Activated naive CD4-positive, alpha-beta T cell treated with anti-CD3 and anti-CD28 coated beads, Interleukin-2, amount 50 U/mL, for 72 hours (primary cell): ENCODE measurements around the gene BCL11A. TPM values are rescaled to one million over a fixed set of nuclear protein-coding genes. Genes with fewer than 3 reads are reported as not detected.

Experiments used
- ATAC-seq, 2 donors: fragments of 150-1000 bp; cut with Tn5 transposase; 2 replicates each; pipeline ENCODE4 v1.10.0; 2021; ENCODE audit warnings: mild to moderate bottlenecking in 2 of 2, moderate library complexity in 2 of 2
- DNase-seq, 2 donors: peaks; one replicate each; pipeline ENCODE4 v3.0.0; 2021 to 2022; ENCODE audit warnings: low spot score in 2 of 2
- H3K27ac Mint-ChIP-seq, 2 donors: one replicate each; pipeline ENCODE4 v1.8.0; 2022; ENCODE audit warnings: mild to moderate bottlenecking in 2 of 2, mixed read lengths in 2 of 2
- H3K36me3 Mint-ChIP-seq, 2 donors: one replicate each; pipeline ENCODE4 v1.8.0; 2022; ENCODE audit warnings: mixed read lengths in 2 of 2
- H3K9me3 Mint-ChIP-seq, 2 donors: one replicate each; pipeline ENCODE4 v1.8.0; 2022; ENCODE audit warnings: mixed read lengths in 2 of 2
- total RNA-seq, 2 donors: library from RNA; stranded (reverse); gene quantifications; one replicate each; pipeline ENCODE4 v1.2.3, GENCODE V29; 2022

The BCL11A gene
- total RNA-seq, 2 donors from 2014 or later = 0.05 to 0.25 TPM

DNA sequence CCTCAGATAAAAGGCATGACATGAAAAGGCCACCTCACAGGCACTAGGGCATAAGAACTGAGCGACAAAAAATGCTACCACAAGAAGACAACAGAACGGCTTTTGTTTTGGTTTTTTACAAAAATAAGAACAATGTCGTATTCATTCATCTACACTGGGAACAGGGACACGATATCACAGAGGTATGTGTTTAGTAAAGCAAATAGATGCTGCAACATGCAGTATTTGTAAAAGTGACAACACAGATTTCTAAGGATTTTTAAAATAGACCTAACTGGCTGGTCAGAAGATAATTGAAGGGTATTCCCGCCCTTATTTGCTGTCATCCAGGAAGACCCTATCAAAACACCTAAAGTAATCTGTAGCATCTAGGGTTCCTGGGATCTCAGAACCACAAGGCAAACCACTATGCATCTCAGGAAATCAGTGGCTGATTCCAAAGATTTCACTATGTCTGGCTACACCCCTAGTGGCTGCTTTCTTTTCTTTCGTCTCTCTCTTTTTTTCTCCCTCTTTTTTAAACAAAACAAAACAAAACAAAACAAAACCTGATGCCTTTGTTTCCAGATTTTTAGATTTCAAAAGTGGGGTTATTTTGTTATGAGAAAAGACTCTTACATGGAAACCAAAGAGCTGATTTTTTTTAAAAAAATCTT, 97.2 kb downstream of the BCL11A start:
- no peak for DNase-seq
- H3K36me3 Mint-ChIP-seq = no peaks in the 10 kb centered on the region
- H3K9me3 Mint-ChIP-seq = no peaks in the 10 kb centered on the region
- no peak overlapping the region for H3K27ac Mint-ChIP-seq
- no peak for ATAC-seq

DNA sequence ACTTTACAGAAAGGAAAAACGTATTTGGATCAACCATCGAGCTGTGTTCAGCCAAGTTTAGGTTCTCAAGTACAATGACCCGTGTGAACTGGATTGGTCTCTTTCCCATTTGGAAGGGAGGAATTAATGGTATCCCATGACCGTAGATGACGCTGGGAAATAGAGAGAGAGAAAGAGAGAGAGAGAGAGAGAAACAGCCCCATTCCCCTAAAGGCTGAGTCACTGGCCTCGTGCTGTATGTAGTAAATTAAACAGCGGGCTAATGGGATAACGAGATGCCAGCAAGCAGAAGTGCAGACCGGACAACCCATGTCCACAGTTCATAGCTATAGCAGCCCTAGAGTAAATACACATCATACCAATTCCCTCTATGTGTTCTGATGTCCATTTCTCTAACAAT, 99.6 kb downstream of the BCL11A start:
- no peak for ATAC-seq
- Mint-ChIP-seq H3K27ac (no peak overlapping the region), H3K9me3 (no peaks in the 10 kb centered on the region), H3K36me3 (no peaks in the 10 kb centered on the region)
- DNase-seq = no peak

DNA sequence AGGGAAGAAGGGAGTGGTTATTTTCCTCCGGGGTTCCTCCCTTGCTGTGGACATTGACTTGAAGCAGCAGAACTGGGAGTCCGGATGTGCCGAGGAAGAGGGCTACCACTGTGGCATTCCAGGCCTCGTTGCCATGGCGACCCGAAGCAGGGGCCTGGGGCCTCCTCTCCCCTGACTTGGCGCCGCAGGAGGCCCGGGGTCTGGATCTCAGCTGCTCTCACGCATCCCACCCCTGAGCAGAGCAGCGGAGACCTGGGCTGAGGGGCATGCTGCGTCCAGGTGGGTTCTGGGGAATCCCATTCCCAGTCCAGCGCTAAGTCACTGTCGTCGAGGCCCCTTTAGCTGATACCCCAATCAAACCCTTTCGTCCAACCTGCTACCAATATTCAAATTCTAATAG, 100.2 kb downstream of the BCL11A start:
- H3K36me3 Mint-ChIP-seq = no peaks in the 10 kb centered on the region
- H3K27ac Mint-ChIP-seq = no peak overlapping the region
- H3K9me3 Mint-ChIP-seq = no peaks in the 10 kb centered on the region
- ATAC-seq = no peak
- DNase-seq = no peak

DNA sequence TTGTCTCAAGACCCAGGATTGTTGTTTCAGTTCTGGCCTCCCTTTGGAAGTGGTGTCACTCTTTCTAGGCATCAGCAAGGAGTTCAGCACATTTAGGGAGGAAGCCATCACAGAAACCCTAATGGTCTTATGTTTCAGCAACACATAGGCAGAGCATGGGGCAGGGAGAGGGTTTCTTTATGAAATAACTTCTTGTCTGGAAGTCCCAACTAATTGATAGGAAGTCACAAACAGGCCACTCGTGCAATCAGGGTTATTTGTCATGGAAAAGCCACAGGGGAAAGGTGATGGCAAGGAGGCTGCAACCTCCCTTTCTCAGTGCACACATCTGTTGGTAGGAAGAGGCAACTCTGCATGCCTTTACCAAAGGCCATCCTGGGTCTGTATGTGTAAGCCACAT, 103.0 kb downstream of the BCL11A start:
- Mint-ChIP-seq H3K36me3 (no peaks in the 10 kb centered on the region), H3K27ac (no peak overlapping the region), H3K9me3 (no peaks in the 10 kb centered on the region)
- no peak for DNase-seq
- no peak for ATAC-seq

DNA sequence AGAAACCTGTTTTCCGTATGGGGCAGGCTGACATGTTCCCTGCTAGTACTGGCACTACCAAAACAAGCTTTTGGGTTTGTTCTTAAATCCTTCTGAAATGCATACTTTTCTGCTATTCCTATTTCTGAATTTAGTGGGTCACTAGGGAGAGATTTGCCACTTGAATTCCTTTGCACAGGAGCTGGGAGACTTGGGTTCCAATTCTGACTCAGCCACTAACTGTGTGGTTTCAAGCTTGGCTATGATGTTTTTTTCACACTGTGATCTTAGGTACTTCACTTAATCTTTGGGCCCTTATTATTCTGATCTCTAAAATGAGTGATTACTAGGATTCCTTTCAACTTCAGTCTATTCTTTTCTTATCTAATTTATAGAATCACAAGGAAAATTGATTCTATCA, 105.5 kb downstream of the BCL11A start:
- Mint-ChIP-seq H3K27ac (no peak overlapping the region), H3K9me3 (no peaks in the 10 kb centered on the region), H3K36me3 (no peaks in the 10 kb centered on the region)
- DNase-seq = no peak
- ATAC-seq = no peak

DNA sequence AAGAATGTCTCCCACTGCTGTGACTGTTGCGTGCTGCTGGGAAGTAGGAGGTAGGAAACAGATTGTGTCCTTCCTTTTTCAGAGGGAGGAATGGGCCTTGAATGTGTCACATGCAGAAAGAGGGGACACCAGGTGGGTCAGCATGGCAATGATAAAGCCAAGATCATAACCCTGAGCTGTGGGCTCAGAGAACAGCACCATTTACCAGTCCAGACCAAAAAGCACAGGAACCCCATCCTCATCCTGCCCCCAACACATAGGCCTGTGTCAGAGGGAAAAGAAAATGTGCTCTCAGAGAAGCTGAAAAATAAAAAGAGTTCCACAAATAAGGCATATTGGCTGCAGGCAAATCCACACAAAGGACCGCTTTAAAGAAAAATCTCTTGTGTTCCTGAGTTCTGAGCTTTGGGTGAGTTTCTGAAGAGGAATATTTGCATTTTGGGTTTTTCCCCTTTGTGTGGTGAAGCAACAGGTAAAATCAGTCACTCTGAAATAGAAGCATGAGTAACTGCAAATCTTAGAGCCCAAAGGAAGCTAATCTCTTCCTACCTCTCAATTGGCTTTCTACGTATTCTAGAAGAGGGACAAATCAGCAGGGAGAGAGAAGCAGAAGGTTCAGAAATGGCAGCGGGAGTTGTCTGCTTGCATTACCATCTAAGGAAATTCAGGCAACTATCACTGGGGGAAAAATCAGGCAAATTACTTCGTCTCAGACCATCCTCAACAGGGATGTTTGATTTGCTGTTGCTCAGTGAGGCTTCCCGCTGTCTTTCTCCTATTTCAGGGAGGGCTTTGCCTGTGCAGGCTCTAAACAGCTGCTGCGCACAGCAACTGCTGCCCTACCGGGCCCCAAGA, 106.8 kb downstream of the BCL11A start:
- no peaks in the 10 kb centered on the region for H3K36me3 Mint-ChIP-seq
- ATAC-seq (peak; percentile 57 to 61), DNase-seq (no peak)
- H3K9me3 Mint-ChIP-seq = no peaks in the 10 kb centered on the region
- no peak overlapping the region for H3K27ac Mint-ChIP-seq

DNA sequence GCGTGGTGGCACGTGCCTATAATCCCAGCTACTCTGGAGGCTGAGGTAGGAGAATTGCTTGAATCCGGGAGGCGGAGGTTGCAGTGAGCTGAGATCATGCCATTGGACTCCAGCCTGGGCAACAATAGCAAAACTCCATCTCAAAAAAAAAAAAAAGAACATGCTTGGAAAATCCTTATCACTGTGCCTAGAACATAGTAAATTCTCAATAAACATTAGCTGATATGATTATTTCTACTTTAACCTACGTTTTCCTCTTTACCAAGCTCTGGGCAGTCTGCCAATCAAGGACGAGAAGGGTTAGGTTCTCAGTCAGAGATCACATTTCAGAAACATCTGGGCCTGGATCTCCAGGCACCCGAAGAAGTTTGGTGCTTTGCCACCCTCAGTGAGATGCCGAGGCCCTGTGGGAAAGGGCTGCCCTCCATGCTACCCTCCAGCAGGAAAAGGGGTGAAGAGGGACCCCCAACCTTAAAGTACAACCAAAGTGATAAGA, 107.7 kb downstream of the BCL11A start:
- H3K27ac Mint-ChIP-seq = no peak overlapping the region
- no peaks in the 10 kb centered on the region for H3K9me3 Mint-ChIP-seq
- DNase-seq (no peak), ATAC-seq (no peak)
- no peaks in the 10 kb centered on the region for H3K36me3 Mint-ChIP-seq

DNA sequence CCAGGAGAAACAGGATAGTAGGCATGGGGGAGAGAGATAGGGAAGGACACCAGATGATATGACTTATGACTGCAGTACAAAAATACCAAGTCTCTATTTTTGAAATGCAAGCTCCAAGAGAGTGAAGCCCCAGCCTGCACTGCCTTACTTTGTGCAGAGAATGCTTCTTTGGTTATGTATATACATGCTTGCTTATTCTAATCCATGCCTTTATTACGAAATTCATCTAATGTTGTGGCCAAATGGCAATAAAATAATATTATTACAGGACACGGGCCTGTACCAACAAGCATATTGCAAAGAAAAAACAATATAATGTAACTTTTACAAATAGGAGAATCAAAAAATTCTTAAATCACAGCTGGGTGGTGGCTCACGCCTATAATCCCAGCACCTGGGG, 110.8 kb downstream of the BCL11A start:
- no peak for DNase-seq
- no peaks in the 10 kb centered on the region for H3K36me3 Mint-ChIP-seq
- no peaks in the 10 kb centered on the region for H3K9me3 Mint-ChIP-seq
- H3K27ac Mint-ChIP-seq = no peak overlapping the region
- ATAC-seq = no peak

DNA sequence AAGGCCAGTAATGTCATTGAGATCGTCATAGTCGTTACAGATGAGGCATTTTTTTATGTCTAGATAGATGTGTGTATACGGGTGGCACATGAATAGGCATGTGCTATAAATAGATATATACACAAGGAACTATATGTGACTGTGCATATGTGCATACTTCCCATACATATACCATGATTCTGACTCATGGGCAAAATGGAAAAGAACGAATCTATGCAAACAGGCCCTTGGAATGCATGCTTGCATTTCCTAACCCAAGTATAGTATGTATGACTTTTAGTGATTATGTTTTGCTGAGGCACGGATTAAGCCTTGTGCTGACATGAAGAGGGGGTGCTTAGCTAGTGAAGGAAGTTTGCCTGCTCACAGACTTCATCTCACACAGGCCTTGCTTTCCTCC, 111.7 kb downstream of the BCL11A start:
- no peak overlapping the region for H3K27ac Mint-ChIP-seq
- H3K9me3 Mint-ChIP-seq = no peaks in the 10 kb centered on the region
- DNase-seq (no peak), ATAC-seq (no peak)
- H3K36me3 Mint-ChIP-seq = no peaks in the 10 kb centered on the region

DNA sequence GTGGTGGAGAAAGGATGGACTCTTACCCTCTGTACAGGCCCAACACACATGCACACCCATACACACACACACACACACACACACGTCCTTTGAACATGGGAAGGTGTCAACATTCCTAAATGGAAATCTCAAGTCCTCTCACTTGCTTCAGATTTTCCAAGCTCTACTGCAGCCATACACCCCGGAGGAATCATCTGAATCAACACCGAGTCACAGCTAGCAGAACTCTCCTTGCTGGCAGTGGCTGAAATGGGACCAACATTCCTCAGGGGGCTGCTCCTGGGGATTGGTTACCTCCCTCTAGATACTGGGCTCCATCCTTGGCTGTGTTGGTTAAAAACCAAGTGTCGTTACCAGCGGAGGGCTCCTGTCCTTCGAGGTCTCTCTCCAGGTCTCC, 112.7 kb downstream of the BCL11A start:
- DNase-seq (no peak), ATAC-seq (no peak)
- Mint-ChIP-seq H3K9me3 (no peaks in the 10 kb centered on the region), H3K36me3 (no peaks in the 10 kb centered on the region), H3K27ac (no peak overlapping the region)

DNA sequence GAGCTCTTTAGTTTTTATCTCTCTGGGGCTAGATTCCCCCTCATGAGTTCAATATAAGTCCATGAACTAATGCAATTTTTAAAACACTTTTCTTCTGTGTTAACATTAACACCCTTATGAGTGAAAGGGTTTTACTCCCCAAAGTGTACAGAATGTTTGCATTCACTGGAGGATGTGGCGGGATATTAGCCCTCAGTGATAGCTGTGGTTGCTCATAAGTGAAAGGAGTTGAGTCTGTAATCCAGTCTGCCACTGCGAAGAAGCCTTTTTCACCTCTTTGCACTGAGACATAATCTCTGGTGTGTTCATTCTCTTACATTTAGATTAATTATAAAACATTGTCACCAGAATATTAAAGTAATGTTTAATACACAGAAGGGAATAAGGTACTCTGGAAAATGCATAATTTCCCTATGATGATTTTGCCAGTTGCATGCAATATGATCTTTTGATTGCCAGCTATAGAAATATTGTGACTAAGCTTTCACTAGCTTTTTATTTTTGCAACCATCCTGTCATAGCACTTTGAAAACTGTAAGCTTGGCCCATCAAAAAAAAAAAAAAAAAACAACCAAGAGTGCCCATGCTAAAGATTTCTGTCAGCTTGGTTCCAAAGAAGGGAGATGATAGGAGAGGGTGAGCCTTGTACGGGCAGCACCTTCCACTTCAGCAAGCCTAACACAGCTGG, 113.2 kb downstream of the BCL11A start:
- H3K36me3 Mint-ChIP-seq = no peaks in the 10 kb centered on the region

DNA sequence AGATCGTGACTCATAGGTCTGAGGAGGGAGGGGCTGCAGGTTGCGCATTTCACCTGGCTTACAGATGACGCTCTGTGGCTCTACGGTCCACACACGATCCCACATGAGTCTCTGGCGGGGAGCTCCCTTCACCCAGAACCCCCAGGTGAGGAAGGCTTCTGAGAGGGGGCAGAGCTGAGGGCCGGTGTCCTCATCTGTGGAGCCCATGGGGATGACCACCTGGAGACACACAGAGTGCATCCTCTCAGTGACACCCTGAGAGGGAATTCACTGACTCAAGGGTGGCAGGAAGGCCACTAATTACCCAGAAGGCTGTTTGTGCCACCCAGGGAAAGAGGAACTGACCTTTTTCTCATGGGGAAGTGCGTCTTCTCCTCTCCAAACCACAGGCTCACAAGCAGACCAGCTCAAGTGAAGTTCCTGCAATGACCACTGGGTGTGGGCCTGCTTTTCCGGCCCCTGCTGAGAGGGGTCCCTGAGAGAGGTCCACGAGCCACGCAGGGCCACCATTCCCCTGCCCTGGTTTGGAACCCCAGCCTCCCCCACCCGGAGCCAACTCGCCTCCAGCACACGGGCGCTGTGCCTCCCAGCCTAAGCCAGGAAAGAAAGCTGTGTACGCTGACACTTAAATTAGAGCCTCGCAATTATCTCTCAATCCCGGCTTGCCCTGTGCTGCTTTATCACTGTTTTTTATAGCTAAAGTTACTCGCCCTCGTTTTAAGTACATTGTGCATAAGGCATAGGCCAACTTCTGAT, 114.1 kb downstream of the BCL11A start:
- DNase-seq (no peak), ATAC-seq (no peak)
- H3K9me3 Mint-ChIP-seq = no peaks in the 10 kb centered on the region
- no peaks in the 10 kb centered on the region for H3K36me3 Mint-ChIP-seq
- no peak overlapping the region for H3K27ac Mint-ChIP-seq

More for the DNA sequence above, 113.2 kb downstream of the BCL11A start:
- Mint-ChIP-seq H3K9me3 (no peaks in the 10 kb centered on the region), H3K27ac (no peak overlapping the region)
- no peak for DNase-seq
- no peak for ATAC-seq

DNA sequence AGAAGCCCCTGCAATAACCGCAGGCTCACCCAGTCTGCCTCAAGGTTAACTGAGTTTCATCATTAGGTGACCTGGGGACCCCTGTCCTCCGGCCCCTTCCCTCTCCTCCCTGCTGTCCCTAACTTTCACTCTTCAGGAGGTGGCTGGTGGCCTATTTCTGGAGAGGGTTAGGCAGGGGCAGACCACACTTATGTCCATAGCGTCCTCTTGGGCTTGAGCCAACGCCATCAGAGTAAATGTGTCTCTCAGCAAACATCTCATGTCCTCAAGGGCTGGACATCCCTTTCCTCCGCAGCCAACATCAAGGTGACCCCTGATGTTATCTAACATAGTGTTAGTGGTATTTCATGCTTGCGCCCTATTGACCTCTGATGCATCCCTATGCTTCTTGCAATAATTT, 114.8 kb downstream of the BCL11A start:
- DNase-seq (no peak), ATAC-seq (no peak)
- Mint-ChIP-seq H3K27ac (no peak overlapping the region), H3K9me3 (no peaks in the 10 kb centered on the region), H3K36me3 (no peaks in the 10 kb centered on the region)

DNA sequence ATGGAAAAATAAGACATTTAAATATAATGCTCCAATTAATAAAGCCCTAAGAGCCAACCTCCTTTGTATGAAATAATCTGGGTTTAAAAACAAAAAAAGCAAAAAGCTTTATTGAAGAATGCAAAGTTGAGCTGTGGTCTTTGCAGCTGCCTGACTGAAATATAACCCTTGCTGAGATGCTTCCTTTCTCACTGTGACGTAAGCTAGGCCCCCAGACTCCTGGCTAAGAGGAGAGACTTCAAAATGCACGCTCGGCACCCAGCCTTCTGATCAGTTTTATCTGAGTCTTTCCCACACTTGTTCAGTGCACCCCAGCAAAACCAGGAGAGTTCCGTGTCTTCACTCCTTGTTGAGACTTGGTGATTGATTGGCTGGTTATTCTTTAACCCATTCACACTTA, 115.3 kb downstream of the BCL11A start:
- Mint-ChIP-seq H3K36me3 (no peaks in the 10 kb centered on the region), H3K9me3 (no peaks in the 10 kb centered on the region), H3K27ac (no peak overlapping the region)
- ATAC-seq = no peak
- no peak for DNase-seq

DNA sequence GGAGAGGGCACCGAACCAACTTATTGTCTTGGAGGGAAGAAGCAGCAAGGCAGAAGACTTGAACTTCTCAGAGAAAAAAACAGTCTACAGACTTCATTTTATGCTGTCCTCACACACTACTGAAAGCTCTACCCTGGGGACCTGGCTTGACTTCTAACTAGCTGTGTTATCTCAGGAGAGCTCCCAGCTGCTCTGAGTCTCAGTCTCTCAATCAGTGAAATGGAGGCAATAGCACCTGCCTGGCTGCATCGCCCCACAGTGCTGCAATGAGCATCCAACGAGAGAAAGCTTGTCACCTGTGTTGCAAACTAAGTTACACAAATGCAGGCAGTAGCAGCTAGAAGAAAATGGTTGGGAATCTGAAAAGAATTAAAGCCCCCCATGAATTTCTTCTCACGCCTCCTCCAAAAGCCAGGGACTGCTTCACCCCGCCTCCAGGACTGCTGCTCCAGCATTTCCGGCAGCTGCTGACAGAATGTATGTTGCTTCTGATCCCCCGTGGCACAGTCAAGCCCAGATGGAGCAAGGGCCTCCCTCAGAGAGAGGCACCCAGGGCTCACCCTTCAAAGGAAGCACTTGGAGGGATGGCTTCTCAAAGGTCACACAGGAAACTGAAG, 116.3 kb downstream of the BCL11A start:
- H3K36me3 Mint-ChIP-seq = no peaks in the 10 kb centered on the region
- ATAC-seq (no peak), DNase-seq (no peak)
- H3K27ac Mint-ChIP-seq = no peak overlapping the region
- H3K9me3 Mint-ChIP-seq = no peaks in the 10 kb centered on the region

DNA sequence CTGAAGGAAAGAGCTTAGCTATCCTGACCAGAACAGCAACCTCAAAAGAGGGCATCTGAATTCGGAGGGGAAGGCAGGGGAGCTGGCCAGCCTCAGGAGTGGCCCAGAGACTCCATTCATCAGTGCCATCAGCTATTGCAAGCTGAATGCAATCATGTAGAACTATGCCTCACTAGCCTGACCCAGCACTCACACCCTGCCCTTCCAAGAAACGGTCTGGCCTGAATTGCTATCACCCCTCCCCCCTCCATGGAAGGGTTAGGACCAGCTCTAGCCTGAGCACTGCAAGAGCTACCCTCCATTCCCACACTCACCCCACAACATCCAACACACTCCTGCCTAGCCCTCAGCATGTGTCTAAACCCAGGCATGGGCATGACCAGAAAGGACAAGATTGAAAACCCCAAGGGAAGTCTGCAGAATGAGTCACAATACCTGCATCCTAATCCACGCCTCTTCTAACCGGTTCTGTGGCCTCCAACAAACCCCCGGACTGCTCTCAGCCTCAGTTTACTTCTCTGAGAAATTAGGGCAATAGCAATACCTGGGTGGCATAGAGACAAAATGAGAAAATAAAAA, 120.3 kb downstream of the BCL11A start:
- no peak for DNase-seq
- peak overlapping the region in 1 of 2 donors; percentile 45 for H3K27ac Mint-ChIP-seq
- H3K9me3 Mint-ChIP-seq = no peaks in the 10 kb centered on the region
- H3K36me3 Mint-ChIP-seq = no peaks in the 10 kb centered on the region
- ATAC-seq = no peak
